GOT3 (cell line): ENCODE data around the gene ZBTB8A.
"Not testable (repeated sequence)": the region's sequence is repeated elsewhere in the genome, so short reads cannot be mapped to it uniquely, and the experiment has no call there.

ENCODE experiments used
- DNase-seq: peaks from one replicate; lab custom pipeline; 2025; ENCODE audit warnings: mixed read lengths; lab: John Stamatoyannopoulos, UW

Gene ZBTB8A

DNA sequence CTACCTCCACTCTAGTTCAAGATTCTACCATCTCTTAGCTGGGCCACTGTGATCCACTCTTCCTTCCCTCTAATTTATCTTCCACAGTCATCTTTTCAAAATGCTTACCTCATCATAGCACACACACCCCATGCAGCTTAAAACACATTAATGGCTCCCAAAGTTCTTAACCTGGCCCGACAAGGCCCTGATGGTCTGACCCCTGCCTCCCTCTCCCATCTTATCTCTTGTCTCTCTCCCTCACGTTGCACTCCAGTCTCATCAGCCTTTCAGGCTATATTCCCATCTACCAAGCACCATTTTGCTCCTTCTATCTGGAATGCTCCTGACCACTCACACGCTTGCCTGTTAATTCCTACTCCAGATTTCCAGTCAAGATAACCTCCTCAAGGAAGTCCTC is 2.5 kb upstream of the ZBTB8A start:
- no peak for DNase-seq

DNA sequence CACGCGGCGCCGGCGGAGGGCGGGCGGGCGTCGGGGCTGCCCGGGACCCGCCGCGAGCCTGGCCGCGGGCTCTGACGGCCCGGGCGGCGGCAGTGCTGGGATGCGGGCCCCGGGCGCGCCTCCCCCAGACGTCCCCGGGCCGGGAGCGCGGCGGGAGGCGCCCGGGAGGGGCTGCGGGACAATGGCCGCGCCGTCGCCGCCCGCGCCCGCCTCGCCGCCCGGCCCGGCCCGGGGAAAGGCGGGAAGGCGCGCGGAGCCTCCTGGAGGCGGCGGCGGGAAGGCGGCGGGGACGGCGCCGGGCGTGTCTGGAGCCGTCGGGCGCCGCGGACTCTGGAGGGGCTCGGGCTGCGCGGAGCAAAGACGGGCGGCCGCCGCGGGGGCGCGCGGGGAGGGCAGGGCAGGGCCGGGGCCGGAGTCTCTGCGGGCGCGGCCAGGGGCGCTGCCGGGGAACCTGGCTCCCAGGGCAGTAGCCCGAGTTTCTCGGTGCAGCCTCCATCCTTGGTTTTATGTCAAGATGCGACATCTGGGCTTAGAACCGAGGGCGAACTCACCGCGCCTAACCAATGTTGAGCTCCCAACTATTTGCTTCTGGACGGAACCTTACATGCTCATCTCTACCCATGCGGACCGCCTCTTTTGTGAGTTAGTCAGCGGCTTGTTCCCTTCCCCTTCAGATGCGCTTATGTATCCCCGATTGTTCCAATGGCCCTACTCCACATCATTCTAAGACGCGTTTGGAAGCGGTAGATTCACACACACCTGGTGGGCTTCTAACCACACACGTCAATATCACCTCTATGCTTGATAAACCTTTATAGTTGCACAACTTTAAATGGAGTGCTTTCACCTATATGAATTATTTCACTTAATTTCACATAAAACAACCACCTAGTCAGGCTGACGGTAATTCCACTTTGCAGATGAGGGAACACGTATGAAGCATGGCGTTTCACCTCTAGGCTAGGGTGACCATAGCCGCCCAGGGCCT is 651 bp downstream of the ZBTB8A start:
- DNase-seq, result no peak

DNA sequence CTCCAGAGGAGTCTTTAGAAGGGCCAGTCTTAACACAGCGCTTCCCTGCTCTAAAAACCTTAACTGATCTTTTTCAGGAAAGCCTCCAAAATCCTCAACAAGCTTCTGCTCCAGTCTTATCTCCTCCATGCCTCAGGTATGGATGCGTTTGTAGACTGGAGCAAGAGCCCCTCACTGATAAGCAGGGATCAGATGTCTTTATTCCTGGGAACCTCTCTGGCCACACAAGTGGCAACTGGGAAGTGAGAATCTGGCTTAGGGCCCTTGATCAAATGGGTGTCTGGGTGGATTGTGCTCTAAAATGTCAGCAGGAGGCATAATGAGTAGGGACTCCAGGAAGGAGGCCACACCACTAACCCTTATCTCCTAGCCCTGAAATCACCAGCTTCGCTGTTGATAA is 1.4 kb downstream of the ZBTB8A start:
- DNase-seq, result no peak

DNA sequence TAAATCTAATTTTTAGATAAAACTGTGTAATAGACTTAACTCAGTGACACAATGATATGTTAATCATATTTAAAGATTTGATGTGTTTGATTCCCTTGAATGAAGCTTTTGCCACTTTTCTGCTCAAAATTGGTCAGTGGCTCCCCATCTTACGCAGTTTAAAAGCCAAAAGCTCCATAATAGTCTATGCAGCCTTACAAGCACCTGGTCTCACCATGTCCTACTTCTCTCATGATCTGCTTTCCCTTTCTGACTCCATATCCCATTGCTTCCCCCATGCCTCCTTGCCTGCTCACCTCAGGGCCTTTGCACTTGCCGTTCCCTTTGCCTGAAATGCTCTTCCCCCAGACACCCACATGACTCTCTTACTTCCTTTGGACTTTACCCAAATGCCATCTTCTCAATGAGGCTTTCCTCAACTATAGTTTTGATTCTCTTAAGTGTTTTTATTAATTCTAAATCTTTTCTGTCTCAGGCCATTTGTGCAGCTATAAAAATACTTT is 1.9 kb downstream of the ZBTB8A start:
- no peak for DNase-seq

DNA sequence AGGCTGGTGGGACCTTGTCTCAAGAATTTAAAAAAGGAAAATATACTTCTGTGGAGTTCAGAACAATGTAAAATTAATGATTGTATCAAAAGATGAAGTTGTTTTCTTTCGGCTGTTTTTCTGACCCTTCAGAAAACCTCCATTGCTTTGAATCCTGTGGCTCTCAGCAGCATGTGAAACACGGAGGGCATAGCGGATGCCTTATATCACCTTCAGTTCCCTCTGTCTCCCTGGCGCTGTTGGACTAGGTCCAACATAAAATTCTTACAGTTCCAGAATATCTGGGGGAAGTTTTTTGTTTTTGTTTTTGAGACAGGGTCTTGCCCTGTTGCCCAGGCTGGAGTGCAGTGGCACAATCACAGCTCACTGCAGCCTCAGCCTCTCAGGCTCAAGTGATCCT is 7.4 kb downstream of the ZBTB8A start:
- DNase-seq, result no peak

DNA sequence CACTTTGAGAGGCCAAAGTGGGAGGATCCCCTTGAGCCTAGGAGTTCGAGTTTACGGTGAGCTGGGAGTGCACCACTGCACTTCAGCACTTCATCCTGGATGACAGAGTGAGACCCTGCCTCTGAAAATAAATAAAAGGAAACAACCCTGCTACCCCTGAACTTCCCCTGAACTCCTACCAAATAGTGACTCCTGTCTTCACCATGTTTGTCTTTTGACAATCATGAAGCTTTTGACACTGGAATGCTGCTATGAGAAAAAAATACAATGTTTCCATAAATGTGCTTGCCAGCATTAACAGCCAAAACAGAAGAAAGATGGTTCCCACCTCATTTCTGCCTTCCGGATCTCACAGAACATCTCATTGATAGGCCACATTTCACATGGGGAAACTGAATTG is 10.4 kb downstream of the ZBTB8A start:
- DNase-seq, result no peak

DNA sequence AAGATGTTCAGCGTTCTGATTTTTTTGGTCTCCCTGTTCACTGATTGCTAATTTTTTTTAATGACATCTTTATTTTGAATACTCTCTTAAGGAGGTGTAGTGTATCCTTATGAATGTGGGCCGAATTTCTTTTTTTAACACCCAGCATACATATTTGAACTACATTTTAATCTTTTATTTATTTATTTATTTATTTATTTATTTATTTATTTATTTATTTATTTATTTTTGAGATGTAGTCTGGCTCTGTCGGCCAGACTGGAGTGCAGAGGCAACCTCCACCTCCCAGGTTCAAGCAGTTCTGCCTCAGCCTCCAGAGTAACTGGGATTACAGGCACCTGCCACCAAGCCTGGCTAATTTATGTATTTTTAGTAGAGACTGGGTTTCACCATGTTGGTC is 15.1 kb downstream of the ZBTB8A start:
- DNase-seq, result no peak

DNA sequence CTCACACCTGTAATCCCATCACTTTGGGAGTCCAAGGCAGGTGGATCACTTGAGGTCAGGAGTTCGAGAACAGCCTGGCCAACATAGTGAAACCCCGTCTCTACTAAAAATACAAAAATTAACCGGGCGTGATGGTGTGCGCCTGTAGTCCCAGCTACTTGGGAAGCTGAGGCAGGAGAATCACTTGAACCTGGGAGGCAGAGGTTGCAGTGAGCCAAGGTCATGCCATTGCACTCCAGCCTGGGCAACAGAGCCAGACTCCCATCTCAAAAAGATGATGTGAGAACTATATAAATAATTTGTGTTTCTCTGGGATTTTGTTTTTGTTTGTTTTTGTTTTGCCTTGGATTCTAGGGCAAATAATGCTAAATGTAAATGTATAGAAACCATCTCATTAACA is 17.8 kb downstream of the ZBTB8A start:
- DNase-seq, result not testable (repeated sequence)

DNA sequence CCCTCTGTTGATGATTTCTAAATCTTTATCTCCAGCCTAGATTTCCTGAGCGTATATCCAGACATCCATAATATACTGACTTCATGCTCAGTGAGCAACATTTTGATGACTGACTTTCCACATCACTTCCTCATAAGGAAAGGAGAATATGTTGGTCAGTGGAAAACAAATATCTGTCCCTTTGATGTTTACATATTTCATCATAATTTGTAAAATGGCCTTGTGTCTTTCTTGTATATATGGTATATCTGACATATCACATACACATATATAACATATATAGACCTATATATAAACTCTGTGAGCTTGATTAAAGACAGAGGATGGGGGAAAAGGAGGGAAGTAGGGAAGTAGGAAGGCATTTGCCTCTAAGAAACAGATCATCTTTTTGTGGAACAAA is 18.6 kb downstream of the ZBTB8A start:
- DNase-seq, result no peak

DNA sequence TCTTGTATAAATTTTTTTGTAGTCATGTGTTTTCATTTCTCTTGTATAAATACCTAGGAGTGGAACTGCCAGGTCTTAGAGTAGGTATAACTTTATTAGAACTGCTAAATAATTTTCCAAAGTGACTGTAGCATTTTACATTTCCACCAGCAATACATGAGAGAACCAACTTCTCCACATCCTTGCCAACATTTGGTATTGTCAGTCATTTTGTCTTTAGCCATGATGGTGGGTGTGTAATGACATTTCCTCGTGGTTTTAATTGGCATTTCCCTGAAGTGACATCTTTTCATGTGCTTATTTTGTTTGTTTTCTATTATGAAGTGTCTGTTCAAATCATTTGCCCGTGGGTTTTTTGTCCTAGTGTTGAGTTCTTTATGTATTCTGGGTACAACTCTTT is 29.7 kb downstream of the ZBTB8A start:
- DNase-seq, result no peak

DNA sequence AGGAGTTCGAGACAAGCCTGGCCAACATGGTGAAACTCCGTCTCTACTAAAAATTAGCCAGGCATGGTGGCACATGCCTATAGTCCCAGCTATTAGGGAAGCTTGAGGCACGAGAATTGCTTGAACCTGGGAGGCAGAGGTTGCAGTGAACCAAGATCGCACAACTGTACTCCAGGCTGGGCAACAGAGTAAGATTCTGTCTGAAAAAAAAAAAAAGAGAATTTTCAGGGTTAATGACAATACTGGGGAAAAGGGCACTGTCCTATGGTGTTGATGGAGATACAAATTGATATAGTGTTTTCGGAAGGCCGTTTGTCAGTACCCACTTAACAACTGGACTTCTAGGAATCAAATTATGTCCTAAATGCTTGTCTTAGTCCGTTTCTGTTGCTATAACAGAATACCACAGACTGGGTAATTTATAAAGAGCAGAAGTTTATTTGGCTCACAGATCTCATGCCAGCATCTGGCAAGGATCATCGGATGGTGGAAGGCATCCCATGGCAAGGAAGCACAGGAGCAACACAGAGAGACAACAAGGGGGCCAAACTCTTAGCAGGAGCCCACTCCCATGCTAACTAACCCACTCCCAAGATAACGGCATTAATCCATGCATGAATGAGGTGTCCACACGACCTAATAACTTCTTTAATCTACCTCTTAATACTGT is 41.3 kb downstream of the ZBTB8A start:
- DNase-seq, result no peak

DNA sequence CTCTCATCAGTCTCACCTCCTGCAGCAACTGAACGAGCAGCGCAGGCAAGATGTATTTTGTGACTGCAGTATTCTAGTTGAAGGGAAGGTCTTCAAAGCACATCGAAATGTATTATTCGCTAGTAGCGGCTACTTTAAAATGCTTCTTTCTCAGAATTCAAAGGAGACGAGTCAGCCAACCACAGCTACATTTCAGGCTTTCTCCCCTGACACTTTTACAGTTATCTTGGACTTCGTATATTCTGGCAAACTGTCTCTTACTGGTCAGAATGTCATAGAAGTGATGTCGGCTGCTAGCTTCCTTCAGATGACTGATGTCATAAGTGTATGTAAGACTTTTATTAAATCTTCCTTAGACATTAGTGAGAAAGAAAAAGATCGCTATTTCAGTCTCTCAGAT is 53.7 kb downstream of the ZBTB8A start:
- DNase-seq, result no peak

DNA sequence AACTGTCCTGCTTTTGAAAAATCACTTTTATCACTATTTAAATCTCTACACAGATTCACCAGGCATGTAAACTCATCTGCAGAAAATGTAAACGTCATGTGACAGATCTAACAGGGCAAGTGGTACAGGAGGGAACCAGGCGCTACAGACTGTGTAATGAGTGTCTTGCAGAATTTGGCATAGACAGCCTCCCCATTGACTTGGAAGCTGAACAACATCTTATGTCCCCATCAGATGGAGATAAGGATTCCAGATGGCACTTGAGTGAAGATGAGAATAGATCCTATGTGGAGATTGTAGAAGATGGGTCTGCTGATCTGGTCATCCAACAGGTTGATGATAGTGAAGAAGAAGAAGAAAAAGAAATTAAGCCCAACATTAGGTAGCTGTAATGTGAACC is 60.8 kb downstream of the ZBTB8A start:
- no peak for DNase-seq

DNA sequence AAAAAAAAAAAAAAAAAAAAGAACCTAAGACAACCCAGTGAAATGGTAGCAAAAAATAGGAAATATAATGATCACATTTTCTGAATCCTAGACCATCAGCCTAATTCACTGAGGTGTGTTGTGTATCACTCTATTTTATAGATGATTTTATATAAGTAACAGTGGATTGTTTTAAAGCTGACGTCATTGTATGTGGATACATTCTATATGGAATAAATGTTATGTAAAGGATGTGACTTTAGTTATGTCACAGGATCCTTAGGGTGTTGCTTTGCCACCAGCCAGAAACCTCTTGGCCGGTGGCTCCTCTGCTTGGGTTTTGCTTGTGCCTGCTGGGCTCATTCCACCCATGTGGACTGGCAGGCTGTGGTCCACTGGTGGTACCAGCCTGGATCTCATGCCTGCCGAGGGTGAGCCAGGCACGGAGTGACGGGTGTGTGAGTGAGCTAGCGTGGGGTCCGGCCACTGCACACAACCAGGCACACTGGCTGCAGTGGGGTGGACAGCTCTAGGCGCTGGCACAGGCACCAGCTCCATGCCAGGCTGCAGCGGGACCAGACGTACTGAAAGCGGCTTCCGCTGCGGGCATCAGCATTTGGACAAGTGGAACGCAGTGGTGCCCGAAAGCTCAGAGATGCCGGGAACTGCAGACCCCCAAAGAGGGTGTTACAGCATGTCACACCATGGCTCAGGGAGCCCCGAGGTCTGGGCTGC is 66.6 kb downstream of the ZBTB8A start:
- no peak for DNase-seq

DNA sequence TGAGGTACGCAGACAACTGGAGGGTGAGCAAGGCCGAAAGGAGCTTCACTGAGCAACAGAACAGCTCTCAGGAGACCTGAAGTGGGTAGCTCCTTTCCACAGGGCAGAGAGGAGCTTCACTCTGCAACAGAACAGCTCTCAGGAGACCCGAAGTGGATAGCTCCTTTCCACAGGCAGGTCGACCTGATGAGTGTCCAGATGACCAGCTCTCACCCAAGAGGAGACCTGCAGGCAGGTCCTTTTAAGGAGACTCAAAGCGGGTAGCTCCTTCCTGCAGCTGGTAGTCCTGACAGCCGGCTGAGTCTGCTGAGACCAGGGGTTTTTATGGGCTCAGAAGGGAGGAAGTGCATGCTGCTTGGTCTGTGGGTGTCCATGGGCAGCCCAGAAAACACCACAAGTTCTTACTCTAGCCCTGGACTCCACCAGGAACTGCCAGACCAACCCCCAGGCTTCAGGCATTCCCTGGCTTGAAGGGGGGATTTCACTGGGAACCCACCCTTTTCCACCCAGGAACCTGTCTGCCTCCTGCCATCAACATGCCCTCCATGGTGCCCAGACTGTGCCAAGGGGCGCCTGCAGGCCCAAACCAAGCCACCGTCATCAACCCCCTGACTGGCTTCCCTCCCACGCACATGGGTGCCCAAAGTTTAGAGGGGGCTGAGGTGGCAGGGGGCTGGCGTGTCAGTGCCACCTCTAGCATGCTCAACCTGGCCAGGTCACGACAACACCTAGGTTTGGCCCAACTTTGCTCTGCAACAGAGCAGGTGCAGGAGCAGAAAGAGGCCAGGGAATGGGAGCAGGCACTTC is 67.5 kb downstream of the ZBTB8A start:
- DNase-seq, result no peak

DNA sequence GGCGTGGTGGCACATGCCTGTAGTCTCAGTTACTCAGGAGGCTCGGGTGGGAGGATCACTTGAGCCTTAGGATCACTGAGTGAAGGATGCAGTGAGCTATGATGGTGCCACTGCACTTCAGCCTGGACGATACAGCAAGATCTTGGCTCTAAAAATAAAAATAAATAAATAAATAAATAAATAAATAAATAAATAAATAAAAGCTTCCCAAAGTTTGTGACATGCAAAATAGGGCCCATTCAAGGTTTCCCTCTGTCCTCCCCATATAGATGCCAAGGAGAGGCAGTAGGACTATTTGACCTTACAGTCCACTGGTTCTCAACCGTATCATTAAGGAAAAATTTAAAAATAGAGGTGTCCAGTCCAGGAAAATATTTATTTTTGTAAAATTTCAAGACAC is 70.0 kb downstream of the ZBTB8A start:
- no peak for DNase-seq

DNA sequence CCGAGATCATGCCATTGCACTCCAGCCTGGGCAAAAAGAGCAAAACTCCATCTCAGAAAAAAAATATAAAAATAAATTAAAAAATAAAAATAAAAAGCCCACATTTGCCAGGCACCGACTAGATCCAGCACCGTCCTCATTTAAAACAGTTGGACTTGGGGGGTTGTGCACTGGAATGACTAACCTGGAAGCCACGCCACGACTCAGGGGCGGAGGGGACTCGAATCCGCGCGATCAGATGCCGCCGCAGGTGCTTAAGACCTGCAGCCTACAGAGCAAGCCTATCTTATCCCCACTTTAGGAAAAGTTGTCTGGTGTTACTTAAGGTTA is 72.6 kb downstream of the ZBTB8A start:
- no peak for DNase-seq

DNA sequence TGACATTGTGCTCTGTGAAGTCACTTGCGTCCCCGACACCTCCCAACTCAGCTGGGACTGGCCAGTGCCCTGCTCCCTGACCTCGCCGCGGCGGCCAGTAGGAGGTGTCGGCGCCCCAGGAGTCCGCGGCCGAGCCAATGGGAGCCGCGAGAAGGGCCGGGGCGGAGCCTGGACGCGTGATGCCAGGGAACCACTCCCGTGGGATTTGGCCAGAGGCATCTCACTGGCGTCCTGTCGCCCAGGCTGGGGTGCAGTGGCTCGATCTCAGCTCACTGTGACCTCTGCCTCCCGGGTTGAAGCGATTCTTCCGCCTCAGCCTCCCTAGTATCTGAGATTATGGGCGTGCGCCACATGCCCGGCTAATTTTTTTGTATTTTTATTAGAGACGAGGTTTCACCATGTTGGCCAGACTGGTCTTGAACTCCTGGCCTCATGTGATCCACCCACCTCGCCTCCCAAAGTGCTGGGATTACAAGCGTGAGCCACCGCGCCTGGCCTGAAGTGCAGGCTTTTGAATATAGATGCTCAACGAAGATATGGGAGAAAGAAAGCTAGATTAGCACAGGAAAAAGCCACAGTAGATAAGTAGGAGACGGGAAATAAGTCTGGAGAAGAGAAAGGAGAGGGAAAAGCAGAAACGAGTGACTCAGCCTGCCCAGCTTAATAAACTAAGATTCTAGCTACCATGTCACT is 73.1 kb downstream of the ZBTB8A start:
- DNase-seq, result peak; percentile 53

DNA sequence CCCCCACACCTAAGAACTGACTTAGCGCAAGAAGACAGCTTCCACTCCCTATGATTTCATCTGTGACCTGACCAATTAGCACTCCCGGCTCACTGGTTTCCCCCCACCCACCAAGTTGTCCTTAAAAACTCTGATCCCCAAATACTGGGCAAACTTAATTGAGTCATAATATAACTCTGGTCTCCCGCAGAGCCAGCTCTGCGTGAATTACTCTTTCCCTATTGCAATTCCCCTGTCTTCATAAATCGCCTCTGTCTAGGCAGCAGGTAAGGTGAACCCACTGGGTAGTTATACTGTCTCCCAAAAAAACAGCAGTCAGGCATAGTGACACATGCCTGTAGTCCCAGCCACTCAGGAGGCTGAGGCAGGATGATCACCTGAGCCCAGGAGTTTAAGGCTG is 74.2 kb downstream of the ZBTB8A start:
- no peak for DNase-seq

DNA sequence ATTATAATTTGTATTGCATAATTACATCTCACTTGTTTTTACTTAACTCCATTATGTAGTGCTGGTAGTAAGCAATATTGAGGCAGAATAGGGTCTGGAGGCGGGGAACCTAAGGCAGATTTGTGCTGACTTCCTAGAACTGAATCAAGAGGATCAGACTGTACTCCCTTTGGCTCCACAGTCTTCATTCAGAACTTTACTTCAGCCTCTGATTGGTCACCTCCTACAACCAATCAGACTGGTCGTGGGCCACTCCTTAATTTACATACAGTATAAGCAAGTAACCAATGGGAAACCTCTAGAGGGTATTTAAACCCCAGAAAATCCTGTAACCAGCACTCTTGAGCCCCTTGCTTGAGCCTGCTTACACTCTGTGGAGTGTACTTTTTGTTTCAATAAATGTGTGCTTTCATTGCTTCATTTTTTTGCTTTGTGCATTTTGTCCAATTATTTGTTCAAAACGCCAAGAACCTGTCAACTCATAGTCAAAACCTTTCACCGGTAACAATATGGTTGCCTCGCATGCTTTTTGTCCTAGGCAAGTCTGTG is 79.5 kb downstream of the ZBTB8A start:
- DNase-seq, result no peak
